NCI-H2029 (cell line): ENCODE results near the gene NUDT22.

Experiments
- DNase-seq: peaks from one replicate; lab custom pipeline; 2025; lab: John Stamatoyannopoulos, UW

The NUDT22 gene

DNA sequence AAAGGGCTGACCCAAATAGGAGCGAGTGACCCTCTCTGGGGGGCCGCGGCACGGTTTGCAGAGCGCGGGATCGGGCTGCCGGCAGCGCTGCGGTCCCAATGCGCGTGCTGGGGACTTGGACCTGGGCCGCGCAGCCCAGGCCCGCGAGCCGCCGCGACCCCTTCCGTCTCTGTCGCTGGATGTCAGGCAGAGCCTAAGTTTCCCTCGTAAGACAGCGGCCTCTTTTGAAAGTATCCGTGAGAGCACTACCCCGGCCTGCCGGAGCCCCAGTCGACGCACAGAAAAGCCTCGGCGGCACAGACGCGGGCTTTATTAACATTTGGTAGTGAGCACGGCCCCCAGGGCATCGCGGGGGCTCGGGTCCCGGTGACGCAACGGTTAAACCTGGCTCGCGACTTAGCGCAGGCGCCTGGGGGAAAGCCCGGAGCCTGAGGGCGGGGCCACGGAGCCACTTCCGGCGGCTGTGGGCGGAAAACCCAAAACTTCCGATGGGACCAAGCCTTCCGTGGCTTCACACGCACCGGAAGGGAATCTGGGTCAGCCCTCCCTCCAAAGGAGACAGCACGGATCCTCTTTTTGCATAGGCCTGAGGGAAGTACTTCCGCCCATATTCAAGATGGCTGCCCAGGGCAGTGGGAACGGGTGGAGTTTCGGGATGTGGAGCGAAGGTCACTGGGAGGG is 43.6 kb downstream of the NUDT22 start:
- DNase-seq, result peak; percentile 100

DNA sequence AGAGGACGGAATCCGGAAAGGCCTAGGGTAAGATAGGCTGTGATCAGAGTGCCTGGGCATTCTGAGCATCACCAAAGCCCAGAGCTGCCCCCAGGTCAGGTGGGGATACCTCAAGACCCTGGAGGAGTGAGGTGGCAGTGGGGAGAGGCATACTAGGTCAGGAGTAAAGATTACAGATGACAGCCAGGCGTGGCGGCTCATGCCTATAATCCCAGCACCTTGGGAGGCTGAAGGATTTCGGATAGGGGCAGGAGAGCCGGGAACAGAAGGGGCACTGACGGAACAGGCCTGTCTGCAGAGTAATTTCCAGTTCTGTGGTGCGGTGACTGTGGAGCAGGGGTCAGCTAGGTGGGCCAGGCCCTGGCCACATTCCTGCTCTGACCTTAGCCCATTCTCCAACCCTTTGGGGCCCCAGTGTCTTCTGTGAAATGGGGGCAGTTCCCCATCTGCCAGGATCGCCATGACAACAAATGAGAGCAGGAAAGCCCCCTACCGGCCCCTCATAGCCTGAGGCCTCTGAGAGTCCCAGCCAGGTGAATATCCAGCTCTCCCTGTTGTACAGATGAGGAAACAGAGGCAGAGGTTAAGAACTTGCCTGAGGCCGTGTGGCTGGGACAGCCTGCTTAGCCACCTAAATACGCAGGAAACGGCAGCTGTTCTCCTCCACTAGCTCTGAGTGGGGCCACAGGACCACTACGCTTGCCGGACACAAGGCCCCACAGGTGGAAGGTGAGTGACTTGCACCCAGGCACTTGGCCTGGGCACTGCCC is 49.1 kb downstream of the NUDT22 start:
- no peak for DNase-seq

DNA sequence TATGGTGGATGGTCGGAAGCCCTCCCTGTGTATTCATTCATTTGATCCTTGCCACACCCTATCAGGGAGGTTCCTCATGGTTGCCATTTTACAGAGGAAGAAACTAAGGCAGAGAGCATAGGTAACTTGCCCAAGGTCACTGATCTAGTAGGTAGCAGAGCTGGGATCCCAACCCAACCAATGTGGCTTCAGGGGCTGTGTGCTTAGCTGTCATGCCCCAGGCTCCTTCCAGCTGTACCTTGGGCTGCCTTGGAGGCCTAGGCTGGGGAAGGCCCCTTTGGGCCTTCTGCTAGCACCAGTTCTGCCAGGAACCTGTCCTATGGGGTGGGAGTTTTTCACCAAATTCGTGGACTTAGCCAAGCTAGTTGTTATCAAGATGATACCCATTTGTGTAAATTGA is 49.8 kb downstream of the NUDT22 start:
- no peak for DNase-seq

DNA sequence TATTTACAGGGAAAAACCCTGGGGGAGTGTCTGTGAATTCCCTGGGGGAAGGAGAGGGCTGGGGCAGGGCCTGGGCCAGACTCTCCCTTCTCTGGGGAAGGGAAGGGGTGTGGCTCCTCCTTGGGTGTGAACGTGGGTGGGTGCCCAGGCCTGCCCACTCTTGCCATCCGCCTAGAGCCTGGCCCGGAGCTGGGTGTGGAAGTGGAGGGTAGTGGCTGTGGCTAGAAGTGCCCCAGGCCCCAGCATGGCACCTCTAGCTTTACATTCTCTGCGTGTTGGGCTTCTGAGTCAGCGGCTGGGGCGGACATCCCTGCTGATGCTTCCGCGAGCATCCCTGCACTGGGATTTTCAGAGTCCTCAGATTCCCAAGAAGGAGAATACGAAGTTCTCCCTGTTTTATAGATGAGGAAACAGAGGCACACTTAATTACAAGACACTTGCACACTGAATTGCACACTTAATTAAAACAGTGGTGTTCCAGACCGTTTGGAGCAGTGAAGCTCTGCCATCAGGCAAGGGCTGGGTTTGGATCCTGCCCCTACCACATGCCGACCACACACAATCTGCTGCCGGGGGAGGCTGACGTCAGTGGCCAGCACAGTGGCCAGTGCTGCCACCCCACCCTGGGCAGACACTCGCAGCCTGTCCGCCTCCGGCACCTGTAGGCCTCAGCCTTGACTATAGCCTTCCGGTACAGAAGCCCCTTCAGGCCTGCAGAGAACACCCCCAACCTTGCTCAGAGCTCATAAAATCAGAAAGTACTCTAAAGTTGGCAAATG is 50.8 kb downstream of the NUDT22 start:
- no peak for DNase-seq

DNA sequence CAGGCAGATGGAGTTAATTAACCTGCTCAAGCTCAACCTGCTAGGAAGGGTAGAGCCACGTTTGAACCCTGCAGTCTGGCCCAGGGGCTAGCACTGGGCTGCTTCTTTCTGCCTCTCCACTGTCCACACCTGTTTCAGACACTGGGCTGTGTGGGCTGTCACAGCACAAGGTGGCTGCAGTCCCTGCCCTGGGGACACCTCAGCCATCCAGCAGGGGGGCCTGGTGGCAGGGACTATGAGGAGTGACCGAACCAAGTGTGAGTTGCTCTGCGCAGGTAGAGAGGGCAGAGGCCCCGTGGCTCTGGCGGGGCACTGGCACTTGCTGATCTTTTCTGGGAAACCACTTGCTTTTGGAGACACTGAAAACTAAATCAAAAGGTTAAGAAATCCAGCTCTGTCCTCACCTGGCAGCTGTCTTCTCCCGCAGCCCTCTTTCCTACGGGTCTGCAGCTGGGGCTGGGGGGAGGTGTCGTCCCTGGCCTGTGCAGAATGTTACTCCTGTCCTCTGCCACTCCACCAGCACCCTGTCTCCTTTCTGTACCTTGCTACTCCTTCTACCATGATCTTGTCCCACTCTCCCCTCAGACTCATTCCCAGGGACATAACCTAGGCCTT is 52.6 kb downstream of the NUDT22 start:
- no peak for DNase-seq
